Activated CD8-positive, alpha-beta T cell treated with anti-CD3 and anti-CD28 coated beads, Interleukin-2, amount 10 ng/mL, durations not matched to agents 7 days and 5 days (primary cell): ENCODE measurements around the gene CACNA1H. TPM values are rescaled to one million over a fixed set of nuclear protein-coding genes. Genes with fewer than 3 reads are reported as not detected.

ENCODE experiments used
- ATAC-seq: fragments of 150-1000 bp; cut with Tn5 transposase; one replicate; pipeline ENCODE4 v1.10.0; 2021; ENCODE audit warnings: moderate library complexity
- CTCF ChIA-PET: fragments of 350-600 bp; sonication (Branson Sonifier 250); formaldehyde crosslinking; loops from one replicate; lab custom pipeline; 2021; ENCODE audit warnings: antibody characterized with exemption; lab: Charles Lee
- POLR2A ChIA-PET: fragments of 350-600 bp; sonication (Branson Sonifier 250); formaldehyde crosslinking; loops from one replicate; lab custom pipeline; 2021; ENCODE audit warnings: antibody characterized with exemption; lab: Charles Lee
- DNase-seq: peaks from one replicate; pipeline ENCODE4 v3.0.0-alpha.2; 2020
- H3K27ac Mint-ChIP-seq: one replicate; pipeline ENCODE4 v1.8.0; 2021; ENCODE audit warnings: mild to moderate bottlenecking, mixed read lengths
- H3K27me3 Mint-ChIP-seq: one replicate; pipeline ENCODE4 v1.8.0; 2021; ENCODE audit warnings: low read depth, mixed read lengths
- H3K36me3 Mint-ChIP-seq: one replicate; pipeline ENCODE4 v1.8.0; 2021; ENCODE audit warnings: low read depth, mixed read lengths
- H3K4me1 Mint-ChIP-seq: one replicate; pipeline ENCODE4 v1.8.0; 2021; ENCODE audit warnings: low read depth, mixed read lengths
- H3K4me3 Mint-ChIP-seq: one replicate; pipeline ENCODE4 v1.8.0; 2021; ENCODE audit warnings: mild to moderate bottlenecking, mixed read lengths
- H3K9me3 Mint-ChIP-seq: one replicate; pipeline ENCODE4 v1.8.0; 2022; ENCODE audit warnings: mixed read lengths; ENCODE audit not compliant: insufficient read depth
- total RNA-seq, 2 experiments: library from RNA; stranded (reverse); gene quantifications; one replicate each; pipeline ENCODE4 v1.2.3, GENCODE V29; 2021

The CACNA1H gene
- total RNA-seq, 2 experiments from 2014 or later = 0.57 to 0.92 TPM

DNA sequence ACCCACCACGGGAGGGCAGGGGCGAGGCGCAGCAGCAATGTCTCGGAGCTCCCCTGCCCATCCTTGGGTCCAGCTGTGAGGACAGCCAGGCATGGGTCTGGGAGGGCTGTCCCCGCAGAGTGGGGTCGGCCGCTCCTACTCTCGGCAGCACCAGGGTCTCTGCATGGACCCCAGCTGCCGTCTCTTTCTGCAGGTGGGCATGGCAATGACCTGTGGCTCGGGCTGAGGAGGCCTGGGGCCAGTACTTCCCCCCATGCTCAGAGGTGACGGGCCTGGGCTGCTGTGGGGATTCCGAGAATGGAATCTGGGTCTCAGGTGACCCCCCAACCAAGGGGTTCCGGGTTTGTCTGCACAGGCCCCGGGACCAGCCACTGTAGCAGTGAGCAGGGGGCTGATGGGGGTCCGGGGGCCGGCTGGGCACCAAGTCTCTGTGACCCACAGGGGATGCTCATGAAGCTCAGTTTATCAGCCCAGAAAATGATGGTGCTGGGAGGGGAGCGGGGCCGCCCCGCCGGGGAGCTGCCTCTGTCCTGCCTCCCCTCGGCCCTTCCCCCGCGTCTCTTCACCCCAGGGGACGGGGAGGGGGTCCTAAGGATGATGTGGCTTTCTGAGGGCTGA lies 23.5 kb downstream of the CACNA1H start:
- no peak overlapping the region for H3K27ac Mint-ChIP-seq
- no peaks in the 10 kb centered on the region for H3K27me3 Mint-ChIP-seq
- ATAC-seq = no peak
- H3K4me3 Mint-ChIP-seq = no peak overlapping the region
- no peaks in the 10 kb centered on the region for H3K4me1 Mint-ChIP-seq
- ChIA-PET CTCF (no interaction called here), POLR2A (no interaction called here)
- no peaks in the 10 kb centered on the region for H3K9me3 Mint-ChIP-seq
- no peaks in the 10 kb centered on the region for H3K36me3 Mint-ChIP-seq
- no peak for DNase-seq

- Mint-ChIP-seq H3K4me3 (no peak overlapping the region), H3K36me3 (no peaks in the 10 kb centered on the region), H3K4me1 (no peaks in the 10 kb centered on the region), H3K27ac (no peak overlapping the region), H3K9me3 (no peaks in the 10 kb centered on the region), H3K27me3 (no peaks in the 10 kb centered on the region)
- POLR2A ChIA-PET = no interaction called here
- CTCF ChIA-PET = no interaction called here
- ATAC-seq = no peak
- DNase-seq = no peak
Observed at GRCh38 chr16:1177053-1177452, 24.1 kb downstream of the CACNA1H start.

GRCh38 chr16:1177750-1178149 lies 24.8 kb downstream of the CACNA1H start:
- DNase-seq (no peak), ATAC-seq (no peak)
- ChIA-PET POLR2A (no interaction called here), CTCF (no interaction called here)
- Mint-ChIP-seq H3K9me3 (no peaks in the 10 kb centered on the region), H3K27ac (no peak overlapping the region), H3K4me1 (no peaks in the 10 kb centered on the region), H3K27me3 (no peaks in the 10 kb centered on the region), H3K4me3 (no peak overlapping the region), H3K36me3 (no peaks in the 10 kb centered on the region)

- no peak overlapping the region for H3K4me3 Mint-ChIP-seq
- CTCF ChIA-PET = no interaction called here
- POLR2A ChIA-PET = interaction anchor here (0.8 kb wide), 1 partner anchor 70 kb away, joined by 3 read pairs; no protein-coding TSS in a partner anchor
- no peaks in the 10 kb centered on the region for H3K9me3 Mint-ChIP-seq
- ATAC-seq (no peak), DNase-seq (no peak)
- no peaks in the 10 kb centered on the region for H3K27me3 Mint-ChIP-seq
- H3K36me3 Mint-ChIP-seq = no peaks in the 10 kb centered on the region
- H3K27ac Mint-ChIP-seq = no peak overlapping the region
- no peaks in the 10 kb centered on the region for H3K4me1 Mint-ChIP-seq
Observed at GRCh38 chr16:1178295-1178910, 25.5 kb downstream of the CACNA1H start.

GRCh38 chr16:1180549-1181403 lies 27.9 kb downstream of the CACNA1H start:
- no peak for DNase-seq
- POLR2A ChIA-PET = no interaction called here
- no peak overlapping the region for H3K27ac Mint-ChIP-seq
- H3K27me3 Mint-ChIP-seq = no peaks in the 10 kb centered on the region
- no peak overlapping the region for H3K4me3 Mint-ChIP-seq
- CTCF ChIA-PET = no interaction called here
- no peaks in the 10 kb centered on the region for H3K4me1 Mint-ChIP-seq
- no peak for ATAC-seq
- no peaks in the 10 kb centered on the region for H3K36me3 Mint-ChIP-seq
- H3K9me3 Mint-ChIP-seq = no peaks in the 10 kb centered on the region

GRCh38 chr16:1181404-1182315 lies 28.8 kb downstream of the CACNA1H start:
- Mint-ChIP-seq H3K36me3 (no peaks in the 10 kb centered on the region), H3K27ac (no peak overlapping the region), H3K9me3 (no peaks in the 10 kb centered on the region), H3K4me1 (no peaks in the 10 kb centered on the region), H3K4me3 (no peak overlapping the region), H3K27me3 (no peaks in the 10 kb centered on the region)
- ATAC-seq (no peak), DNase-seq (no peak)
- POLR2A ChIA-PET = no interaction called here
- CTCF ChIA-PET = no interaction called here

GRCh38 chr16:1182316-1182671 lies 29.4 kb downstream of the CACNA1H start:
- H3K36me3 Mint-ChIP-seq = no peaks in the 10 kb centered on the region
- H3K27me3 Mint-ChIP-seq = no peaks in the 10 kb centered on the region
- ChIA-PET CTCF (no interaction called here), POLR2A (no interaction called here)
- no peak for ATAC-seq
- no peak overlapping the region for H3K4me3 Mint-ChIP-seq
- H3K4me1 Mint-ChIP-seq = no peaks in the 10 kb centered on the region
- no peak for DNase-seq
- no peaks in the 10 kb centered on the region for H3K9me3 Mint-ChIP-seq
- H3K27ac Mint-ChIP-seq = no peak overlapping the region

DNA sequence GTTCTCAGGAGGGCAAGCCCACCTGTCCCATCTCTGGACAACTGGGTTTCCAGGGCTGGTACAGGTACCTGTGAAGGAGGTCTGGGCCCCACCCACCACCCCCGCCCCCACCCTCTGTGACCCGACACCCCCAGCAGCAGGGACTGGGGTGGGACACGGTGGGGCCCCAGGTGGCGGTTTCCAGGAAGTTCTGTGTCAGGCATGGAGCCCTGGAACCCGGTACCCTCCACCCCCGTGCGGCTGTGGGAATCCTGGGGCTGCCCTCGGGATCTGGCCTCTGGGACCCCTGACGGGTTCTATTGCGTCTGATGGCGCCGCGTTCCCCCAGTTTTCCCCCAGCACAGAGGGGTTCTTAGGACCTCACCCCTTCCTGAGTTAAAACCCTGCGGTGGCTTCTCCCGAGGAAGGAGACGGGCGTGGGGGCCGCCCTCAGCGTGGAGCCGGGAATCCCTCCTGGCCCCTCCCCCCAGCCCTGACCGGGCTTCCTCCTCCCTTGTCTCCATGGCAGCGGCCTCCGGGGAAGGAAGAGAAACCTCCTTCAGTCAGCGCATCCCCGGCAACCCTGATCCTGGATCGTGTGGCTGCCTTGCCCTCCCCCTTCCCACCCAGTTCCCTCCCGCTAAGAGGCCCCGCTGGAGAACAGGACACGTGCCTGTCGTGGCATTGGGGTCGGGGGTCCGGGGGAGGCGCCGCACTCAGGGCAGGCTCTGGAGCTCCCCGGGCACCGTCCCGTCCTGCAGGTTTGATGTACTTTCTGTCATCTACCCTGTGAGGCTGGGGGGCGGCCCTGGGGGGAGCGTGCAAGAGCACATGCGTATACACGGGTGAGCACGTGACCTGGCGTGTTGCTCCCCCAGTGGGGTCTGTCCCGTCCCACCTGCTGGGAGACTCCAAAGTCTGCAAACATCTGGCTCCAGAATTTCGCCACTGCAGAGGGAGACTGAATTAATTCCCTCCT lies 30.3 kb downstream of the CACNA1H start:
- H3K4me3 Mint-ChIP-seq = no peak overlapping the region
- ChIA-PET POLR2A (no interaction called here), CTCF (no interaction called here)
- ATAC-seq = no peak
- H3K36me3 Mint-ChIP-seq = no peaks in the 10 kb centered on the region
- H3K27me3 Mint-ChIP-seq = no peaks in the 10 kb centered on the region
- H3K9me3 Mint-ChIP-seq = no peaks in the 10 kb centered on the region
- no peak for DNase-seq
- no peaks in the 10 kb centered on the region for H3K4me1 Mint-ChIP-seq
- no peak overlapping the region for H3K27ac Mint-ChIP-seq

GRCh38 chr16:1184156-1184868 lies 31.4 kb downstream of the CACNA1H start:
- ChIA-PET POLR2A (no interaction called here), CTCF (no interaction called here)
- no peak for ATAC-seq
- no peaks in the 10 kb centered on the region for H3K27me3 Mint-ChIP-seq
- DNase-seq = no peak
- no peaks in the 10 kb centered on the region for H3K9me3 Mint-ChIP-seq
- H3K4me3 Mint-ChIP-seq = no peak overlapping the region
- no peaks in the 10 kb centered on the region for H3K4me1 Mint-ChIP-seq
- H3K27ac Mint-ChIP-seq = no peak overlapping the region
- H3K36me3 Mint-ChIP-seq = no peaks in the 10 kb centered on the region

DNA sequence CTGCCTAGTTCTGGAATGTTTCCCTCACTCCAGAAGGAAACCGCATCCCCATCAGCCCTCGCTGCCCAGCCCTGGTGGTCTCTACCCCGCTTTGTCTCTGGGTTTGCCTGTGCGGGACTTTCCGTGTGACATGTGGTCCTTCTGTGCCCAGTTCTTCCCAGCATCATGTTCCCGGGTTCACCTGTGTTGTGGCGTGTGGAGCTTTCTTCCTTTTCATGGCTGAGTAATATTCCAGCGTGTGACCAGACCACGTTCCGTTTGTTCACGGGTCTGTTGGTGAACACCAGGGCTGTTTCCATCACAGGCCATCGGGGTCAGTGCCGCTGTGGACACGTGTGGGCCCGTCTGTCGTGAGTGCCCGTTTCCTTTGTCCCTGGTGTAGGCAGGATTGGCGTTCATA lies 32.1 kb downstream of the CACNA1H start:
- Mint-ChIP-seq H3K4me3 (no peak overlapping the region), H3K4me1 (no peaks in the 10 kb centered on the region), H3K27ac (no peak overlapping the region), H3K27me3 (no peaks in the 10 kb centered on the region), H3K9me3 (no peaks in the 10 kb centered on the region), H3K36me3 (no peaks in the 10 kb centered on the region)
- ATAC-seq (no peak), DNase-seq (no peak)
- POLR2A ChIA-PET = no interaction called here
- CTCF ChIA-PET = no interaction called here
